ENCODE measurements around the gene TBPL1.
"Not testable (repeated sequence)": the region's sequence is repeated elsewhere in the genome, so short reads cannot be mapped to it uniquely, and the experiment has no call there.

The TBPL1 gene

GRCh38 chr6:133952815-133953633 is at the start of gene TBPL1:
Gene TBPL1, plus strand, starts transcription at chr6:133953224. Its CDS starts 26,902 bp downstream, at chr6:133980126.
- DNase-seq (ENCODE audit: low spot score) = peak; percentile 98

GRCh38 chr6:133903855-133904254 is 49.2 kb upstream of the TBPL1 start:
- DNase-seq (ENCODE audit: low spot score) = no peak

- no peak for DNase-seq (ENCODE audit: low spot score)
Observed at GRCh38 chr6:133906050-133906449, 47.0 kb upstream of the TBPL1 start.

- peak; percentile 93 for DNase-seq (ENCODE audit: low spot score)
Observed at GRCh38 chr6:133916650-133917151, 36.3 kb upstream of the TBPL1 start.

- DNase-seq (ENCODE audit: low spot score) = no peak
Observed at GRCh38 chr6:133917781-133918180, 35.2 kb upstream of the TBPL1 start.

- DNase-seq (ENCODE audit: low spot score) = no peak
Observed at GRCh38 chr6:133918208-133918930, 34.7 kb upstream of the TBPL1 start.

- no peak for DNase-seq (ENCODE audit: low spot score)
Observed at GRCh38 chr6:133919362-133919761, 33.7 kb upstream of the TBPL1 start.

GRCh38 chr6:133921249-133921859 is 31.7 kb upstream of the TBPL1 start:
- DNase-seq (ENCODE audit: low spot score) = peak; percentile 81

GRCh38 chr6:133923938-133924593 is 29.0 kb upstream of the TBPL1 start:
- DNase-seq (ENCODE audit: low spot score) = peak; percentile 92

- not testable (repeated sequence) for DNase-seq (ENCODE audit: low spot score)
Observed at GRCh38 chr6:133931221-133931620, 21.8 kb upstream of the TBPL1 start.

- DNase-seq (ENCODE audit: low spot score) = not testable (repeated sequence)
Observed at GRCh38 chr6:133936352-133936751, 16.7 kb upstream of the TBPL1 start.

GRCh38 chr6:133937909-133938308 is 15.1 kb upstream of the TBPL1 start:
- DNase-seq (ENCODE audit: low spot score) = no peak

GRCh38 chr6:133938533-133938932 is 14.5 kb upstream of the TBPL1 start:
- no peak for DNase-seq (ENCODE audit: low spot score)

- DNase-seq (ENCODE audit: low spot score) = no peak
Observed at GRCh38 chr6:133939778-133940667, 13.0 kb upstream of the TBPL1 start.

- DNase-seq (ENCODE audit: low spot score) = no peak
Observed at GRCh38 chr6:133945158-133945557, 7.9 kb upstream of the TBPL1 start.

GRCh38 chr6:133947302-133947900 is 5.6 kb upstream of the TBPL1 start:
- DNase-seq (ENCODE audit: low spot score) = peak; percentile 85

GRCh38 chr6:133948472-133948871 is 4.6 kb upstream of the TBPL1 start:
- DNase-seq (ENCODE audit: low spot score) = no peak

GRCh38 chr6:133951227-133951626 is 1.8 kb upstream of the TBPL1 start:
- DNase-seq (ENCODE audit: low spot score) = no peak

GRCh38 chr6:133951881-133952814 is 876 bp upstream of the TBPL1 start:
- peak; percentile 76 for DNase-seq (ENCODE audit: low spot score)

All from cerebellar cortex (tissue), 1 donor.